Right lobe of liver (tissue), 4 donors: ENCODE results near the gene BHLHE40.

Experiments
- POLR2A ChIP-seq: fragments of 450-650 bp; IDR thresholded peaks from one replicate; pipeline ENCODE4 v1.6.1; 2017; ENCODE audit warnings: antibody characterized with exemption, mild to moderate bottlenecking
- TF ChIP-seq, protein P1 (sequence below), 4 donors: fragments of 200-600 bp in 3 of 4; fragments of 450-650 bp in 1 of 4; IDR thresholded peaks; one replicate each; pipeline versions ENCODE4 v1.5.1 to v1.8.0; 2016 to 2022; ENCODE audit warnings: antibody characterized with exemption in 4 of 4, mild to moderate bottlenecking in 2 of 4
- donor health status: DM: no; HTN: no; CAD: no.
- donor health status: DM: no; HTN: no; CAD: no.
- donor health status: DM: no; HTN: yes; CAD: no.

DNA sequence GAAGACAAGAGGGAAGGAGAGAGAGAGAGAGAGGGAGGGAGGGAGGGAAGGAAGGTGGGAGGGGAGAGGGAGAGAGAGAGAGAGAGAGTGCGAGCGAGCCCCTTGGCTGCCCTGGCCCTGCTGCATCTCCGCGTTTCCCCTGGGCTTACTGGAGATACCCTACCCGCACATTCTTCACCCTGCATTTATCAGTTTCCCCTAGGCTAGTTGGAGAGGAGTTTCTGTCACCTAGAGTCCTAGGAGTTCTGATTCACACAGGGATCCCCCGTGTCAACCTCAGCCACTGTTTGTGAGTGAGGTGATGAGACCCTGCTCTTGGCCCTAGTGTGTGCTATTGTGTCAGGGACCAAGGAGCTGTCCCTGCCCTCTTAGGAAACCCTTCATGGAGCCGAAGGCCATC, 18.7 kb downstream of the BHLHE40 start:
- TF ChIP-seq, protein P1, sequence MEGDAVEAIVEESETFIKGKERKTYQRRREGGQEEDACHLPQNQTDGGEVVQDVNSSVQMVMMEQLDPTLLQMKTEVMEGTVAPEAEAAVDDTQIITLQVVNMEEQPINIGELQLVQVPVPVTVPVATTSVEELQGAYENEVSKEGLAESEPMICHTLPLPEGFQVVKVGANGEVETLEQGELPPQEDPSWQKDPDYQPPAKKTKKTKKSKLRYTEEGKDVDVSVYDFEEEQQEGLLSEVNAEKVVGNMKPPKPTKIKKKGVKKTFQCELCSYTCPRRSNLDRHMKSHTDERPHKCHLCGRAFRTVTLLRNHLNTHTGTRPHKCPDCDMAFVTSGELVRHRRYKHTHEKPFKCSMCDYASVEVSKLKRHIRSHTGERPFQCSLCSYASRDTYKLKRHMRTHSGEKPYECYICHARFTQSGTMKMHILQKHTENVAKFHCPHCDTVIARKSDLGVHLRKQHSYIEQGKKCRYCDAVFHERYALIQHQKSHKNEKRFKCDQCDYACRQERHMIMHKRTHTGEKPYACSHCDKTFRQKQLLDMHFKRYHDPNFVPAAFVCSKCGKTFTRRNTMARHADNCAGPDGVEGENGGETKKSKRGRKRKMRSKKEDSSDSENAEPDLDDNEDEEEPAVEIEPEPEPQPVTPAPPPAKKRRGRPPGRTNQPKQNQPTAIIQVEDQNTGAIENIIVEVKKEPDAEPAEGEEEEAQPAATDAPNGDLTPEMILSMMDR (IDR thresholded peaks at IDR 0.05): no peak
- TF ChIP-seq POLR2A: no peak
